LNCAP (cell line): ENCODE results near the gene TSSC4.

Experiments
- TF ChIP-seq, protein P1 (sequence below): fragments of 450-650 bp; IDR thresholded peaks from 2 replicates; pipeline ENCODE4 v1.5.1; 2017; ENCODE audit warnings: mild to moderate bottlenecking

TSSC4 gene

GRCh38 chr11:2366733-2367132 is 33.8 kb upstream of the TSSC4 start:
- TF ChIP-seq, protein P1, sequence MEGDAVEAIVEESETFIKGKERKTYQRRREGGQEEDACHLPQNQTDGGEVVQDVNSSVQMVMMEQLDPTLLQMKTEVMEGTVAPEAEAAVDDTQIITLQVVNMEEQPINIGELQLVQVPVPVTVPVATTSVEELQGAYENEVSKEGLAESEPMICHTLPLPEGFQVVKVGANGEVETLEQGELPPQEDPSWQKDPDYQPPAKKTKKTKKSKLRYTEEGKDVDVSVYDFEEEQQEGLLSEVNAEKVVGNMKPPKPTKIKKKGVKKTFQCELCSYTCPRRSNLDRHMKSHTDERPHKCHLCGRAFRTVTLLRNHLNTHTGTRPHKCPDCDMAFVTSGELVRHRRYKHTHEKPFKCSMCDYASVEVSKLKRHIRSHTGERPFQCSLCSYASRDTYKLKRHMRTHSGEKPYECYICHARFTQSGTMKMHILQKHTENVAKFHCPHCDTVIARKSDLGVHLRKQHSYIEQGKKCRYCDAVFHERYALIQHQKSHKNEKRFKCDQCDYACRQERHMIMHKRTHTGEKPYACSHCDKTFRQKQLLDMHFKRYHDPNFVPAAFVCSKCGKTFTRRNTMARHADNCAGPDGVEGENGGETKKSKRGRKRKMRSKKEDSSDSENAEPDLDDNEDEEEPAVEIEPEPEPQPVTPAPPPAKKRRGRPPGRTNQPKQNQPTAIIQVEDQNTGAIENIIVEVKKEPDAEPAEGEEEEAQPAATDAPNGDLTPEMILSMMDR: no peak

- TF ChIP-seq, protein P1: no peak
These were observed 33.0 kb upstream of the TSSC4 start for GRCh38 chr11:2367266-2368160.

DNA sequence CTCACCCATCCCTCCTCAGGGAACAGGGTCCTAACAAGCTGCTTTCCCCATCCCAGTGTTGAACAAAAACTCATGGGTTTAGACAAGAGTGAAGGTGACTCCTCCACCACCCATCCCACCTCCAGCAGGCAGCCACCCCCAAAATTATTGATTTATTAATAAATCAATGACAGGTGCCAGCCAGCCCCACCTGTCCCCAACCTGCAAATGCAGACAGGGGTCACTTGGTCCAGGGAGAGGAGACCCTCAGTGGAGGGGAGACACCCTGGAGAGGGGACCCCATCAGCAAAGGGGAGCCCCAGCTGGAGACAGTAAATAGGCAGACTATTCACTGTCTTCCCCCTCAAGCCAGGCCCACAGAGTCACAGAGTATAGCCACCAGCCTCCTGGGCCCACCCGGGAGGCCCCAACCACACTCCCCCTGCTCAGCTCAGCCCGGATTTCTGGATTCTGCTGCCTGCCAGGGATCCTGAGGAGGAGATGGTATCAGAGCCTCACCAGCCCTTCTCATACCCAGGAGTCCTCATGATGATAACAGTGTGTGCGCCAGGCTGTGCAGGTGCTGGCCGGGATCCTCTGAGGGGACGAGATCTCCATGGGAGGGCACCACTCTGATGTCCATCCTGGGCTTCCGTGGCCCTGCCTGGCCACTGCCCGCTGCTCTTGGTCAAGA is 32.2 kb upstream of the TSSC4 start:
- TF ChIP-seq, protein P1: no peak

DNA sequence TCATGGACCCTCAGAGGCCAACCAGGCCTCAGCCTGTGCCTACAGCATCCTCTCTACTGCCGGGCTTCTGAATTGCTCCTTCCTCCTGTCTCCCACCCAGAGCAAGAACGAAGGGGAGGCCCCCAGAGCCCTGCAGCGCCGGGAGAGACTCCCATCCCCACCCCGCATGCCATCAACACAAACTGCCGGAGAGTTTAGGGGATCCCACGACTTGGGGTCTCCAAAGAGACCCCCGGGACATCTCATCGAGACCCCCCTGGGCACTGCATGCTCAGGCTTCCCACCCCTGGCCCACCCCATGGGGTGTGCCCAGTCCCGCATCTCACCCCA is 31.7 kb upstream of the TSSC4 start:
- TF ChIP-seq, protein P1: no peak

DNA sequence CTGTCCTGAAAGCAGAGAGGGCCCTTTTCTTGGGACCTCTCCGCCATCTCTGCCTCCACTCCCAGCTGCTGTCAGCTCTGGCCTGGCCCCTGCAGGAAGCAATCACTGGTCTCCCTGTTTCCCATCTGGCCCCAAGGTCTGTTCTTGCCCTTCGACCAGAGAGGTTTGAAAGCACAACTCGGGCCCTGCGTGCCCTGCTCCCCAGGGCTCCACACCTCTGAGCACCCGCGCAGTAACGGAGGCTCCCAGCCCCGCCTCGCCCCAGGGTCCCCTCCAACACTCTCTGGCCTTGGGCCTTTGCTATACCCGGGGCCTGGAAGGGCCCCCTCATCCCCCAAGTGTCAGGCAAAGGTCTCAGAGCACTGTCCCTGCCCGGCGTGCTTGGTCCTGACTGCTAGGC is 31.2 kb upstream of the TSSC4 start:
- TF ChIP-seq, protein P1: no peak

DNA sequence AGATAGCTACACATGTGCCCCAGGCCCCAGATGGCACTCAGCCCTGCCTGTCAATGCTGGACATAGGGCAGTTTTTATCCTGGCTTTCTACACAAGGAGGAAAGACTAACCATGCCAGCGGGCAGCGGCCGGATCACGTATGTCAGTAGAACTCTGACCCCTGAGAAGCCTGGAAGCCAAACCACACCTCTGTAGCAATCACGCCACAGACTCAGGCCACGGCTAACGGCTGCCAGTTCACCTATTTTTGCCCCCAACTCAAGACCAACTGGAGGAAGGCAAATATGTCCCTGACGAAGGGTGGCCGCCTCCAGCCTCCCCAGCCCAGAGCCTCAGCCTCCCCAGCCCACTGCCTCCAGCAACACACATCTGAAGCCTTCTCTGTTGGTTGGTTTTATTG is 30.7 kb upstream of the TSSC4 start:
- TF ChIP-seq, protein P1: no peak

- TF ChIP-seq, protein P1: no peak
These were observed 25.9 kb upstream of the TSSC4 start for GRCh38 chr11:2374456-2375201.
